Measurements from ENCODE around the gene DDX54. TPM values are rescaled to one million over a fixed set of nuclear protein-coding genes. Genes with fewer than 3 reads are reported as not detected.

DDX54 gene
- total and polyA plus RNA-seq, 2 of the 8 experiments (the other 6 are each of a cell fraction or from before 2014, with no cell fraction given): 64.9 to 113 TPM

- H3K79me1 ChIP-seq (ENCODE audit: low read depth, low read length): no peaks in the 10 kb centered on the region
- FAIRE-seq: no peak
- no peak overlapping the region for H3K27ac ChIP-seq (ENCODE audit: low read depth, low read length)
- no peak overlapping the region for H2AFZ ChIP-seq (ENCODE audit: low read length)
- no peak overlapping the region for H2AK5ac ChIP-seq (ENCODE audit: low read depth, low read length)
- WGBS, 2 experiments (ENCODE audit: extremely low coverage in 1 of 2, insufficient coverage in 1 of 2, insufficient read length in 1 of 2, insufficient replicate concordance in 2 of 2, low coverage in 1 of 2, low lambda C conversion rate in 2 of 2, missing lambda C conversion rate in 1 of 2): 97% methylated on average over 4 of the region's 4 CpGs; no CpG with 5 or more reads in 1 of the 2 experiments
- H4K5ac ChIP-seq (ENCODE audit: insufficient read length, low read depth, low read length): no peak overlapping the region
- peaks cover 8% of the 10 kb centered on the region for H3K23me2 ChIP-seq (ENCODE audit: low read depth, low read length)
- H3K27me3 ChIP-seq (replicated peaks in 1 of 4; ENCODE audit: control insufficient read depth in 3 of 4, extremely low read depth in 1 of 4, insufficient read depth in 3 of 4, low read length in 3 of 4): no peaks in the 10 kb centered on the region
- H2BK120ac ChIP-seq (replicated peaks; ENCODE audit: low read depth, low read length): no peak overlapping the region
- no peak overlapping the region for H2BK12ac ChIP-seq (ENCODE audit: low read depth, low read length)
- H3K9ac ChIP-seq (replicated peaks in 1 of 4; ENCODE audit: extremely low read depth in 1 of 4, low read depth in 3 of 4, low read length in 3 of 4): no peak overlapping the region
- H3K14ac ChIP-seq (ENCODE audit: insufficient read length): no peak overlapping the region
- H2BK15ac ChIP-seq (ENCODE audit: low read length): no peak overlapping the region
- H3K56ac ChIP-seq (replicated peaks; ENCODE audit: insufficient read length, low read depth, low read length): no peak overlapping the region
- POLR2A ChIA-PET (ENCODE audit: partially characterized antibody): interaction anchor here (0.8 to 5.3 kb wide), 4 partner anchors 8 to 22 kb away, joined by 3 to 32 read pairs (median 3); no protein-coding TSS in a partner anchor
- H2BK5ac ChIP-seq (ENCODE audit: low read depth, low read length): no peak overlapping the region
- H3K4ac ChIP-seq (replicated peaks; ENCODE audit: insufficient read length, low read depth, low read length): no peak overlapping the region
- no peak for DNase-seq (ENCODE audit: low read depth in 1 of 2, low spot score in 2 of 2)
- H4K20me1 ChIP-seq (replicated peaks in 1 of 2; ENCODE audit: control insufficient read depth in 1 of 2, insufficient read depth in 2 of 2, low read length in 2 of 2): peaks cover 0 to 4% of the 10 kb centered on the region in 2 experiments
- H3K4me2 ChIP-seq (ENCODE audit: insufficient read depth in 1 of 2, low read depth in 2 of 2, low read length in 2 of 2): no peak overlapping the region
- no peak overlapping the region for H4K91ac ChIP-seq (replicated peaks; ENCODE audit: insufficient read length, low read length)
- H4K8ac ChIP-seq (ENCODE audit: extremely low read depth, insufficient read depth, low read length): no peak overlapping the region
- CTCF ChIA-PET (ENCODE audit: partially characterized antibody): interaction anchor here (1.0 to 2.0 kb wide), 2 partner anchors 11 to 25 kb away, joined by 3 to 5 read pairs; no protein-coding TSS in a partner anchor
- no peak overlapping the region for H3K4me3 ChIP-seq (ENCODE audit: extremely low read depth in 1 of 4, insufficient read depth in 2 of 4, low read depth in 3 of 4, low read length in 4 of 4)
- peaks cover 0 to 7% (median 2%) of the 10 kb centered on the region in 4 experiments; a peak in 2 of 8 replicates for H3K36me3 ChIP-seq (ENCODE audit: control insufficient read depth in 2 of 4, insufficient read depth in 4 of 4, low read length in 3 of 4)
- no peaks in the 10 kb centered on the region for H3K9me3 ChIP-seq (ENCODE audit: insufficient read depth in 2 of 2, low read depth in 1 of 2, low read length in 1 of 2)
- H3K23ac ChIP-seq (ENCODE audit: insufficient read length): no peak overlapping the region
- peaks cover 0 to 10% (median 6%) of the 10 kb centered on the region in 4 experiments; a peak in 4 of 7 replicates for H3K4me1 ChIP-seq (replicated peaks in 1 of 4; ENCODE audit: control insufficient read depth in 3 of 4, insufficient read depth in 4 of 4, low read length in 3 of 4)
- no peak for TF ChIP-seq RFX5 (IDR thresholded peaks at IDR 0.05; ENCODE audit: borderline replicate concordance, low read depth, low read length)
- no peak for TF ChIP-seq KDM5A (IDR thresholded peaks at IDR 0.05; ENCODE audit: low read length)
- TF ChIP-seq KDM1A (IDR thresholded peaks at IDR 0.05; ENCODE audit: borderline replicate concordance, low read length): no peak
- TF ChIP-seq HDAC6 (IDR thresholded peaks at IDR 0.05; ENCODE audit: low read depth, low read length): no peak
- TF ChIP-seq CHD2 (IDR thresholded peaks at IDR 0.05; ENCODE audit: low read length): no peak
- TF ChIP-seq ATF3 (IDR thresholded peaks at IDR 0.05; ENCODE audit: insufficient read depth, low read depth, low read length): no peak
- no peak for TF ChIP-seq RNF2 (IDR thresholded peaks at IDR 0.05; ENCODE audit: borderline replicate concordance, low read depth, low read length, missing control alignments, poor library complexity, severe bottlenecking)
- no peak overlapping the region for H3K18ac ChIP-seq (ENCODE audit: extremely low read depth, low read length)
- no peak overlapping the region for H2BK20ac ChIP-seq (ENCODE audit: low read length)
- peaks cover 0 to 7% of the 10 kb centered on the region in 2 experiments; a peak in 1 of 4 replicates for H3K79me2 ChIP-seq (ENCODE audit: control insufficient read depth in 1 of 2, insufficient read depth in 2 of 2, low read length in 2 of 2)
Measured at GRCh38 chr12:113224955-113225354, 39.7 kb upstream of the DDX54 start.
